Vagina (tissue), 2 donors: ENCODE measurements around the gene TSC1. TPM values are rescaled to one million over a fixed set of nuclear protein-coding genes. Genes with fewer than 3 reads are reported as not detected.

Experiments
- DNase-seq, 2 donors: peaks; one replicate each; pipeline ENCODE4 v3.0.0-alpha.2; 2017; ENCODE audit errors: extremely low spot score in 2 of 2
- H3K27ac ChIP-seq: fragments of 200-600 bp; sonication (generic); one replicate; pipeline ENCODE4 v1.5.1; 2019
- H3K27me3 ChIP-seq: fragments of 200-600 bp; sonication (generic); one replicate; pipeline ENCODE4 v1.5.1; 2019
- H3K36me3 ChIP-seq, 2 donors: fragments of 200-600 bp; sonication (generic); one replicate each; pipeline ENCODE4 v1.5.1; 2017 to 2019
- H3K4me1 ChIP-seq: fragments of 200-600 bp; sonication (generic); one replicate; pipeline ENCODE4 v1.5.1; 2019
- H3K4me3 ChIP-seq, 2 donors: fragments of 200-600 bp; sonication (generic); 1 replicate in 1 of 2; 2 replicates in 1 of 2; pipeline ENCODE4 v1.5.1; 2016 to 2019
- H3K9me3 ChIP-seq: fragments of 200-600 bp; sonication (generic); one replicate; pipeline ENCODE4 v1.5.1; 2019
- CTCF ChIP-seq, 3 experiments: fragments of 450-650 bp in 2 of 3; fragments of 200-600 bp in 1 of 3; sonication (generic) in 1 of 3; IDR thresholded peaks; one replicate each; pipeline ENCODE4 v1.5.1; 2017 to 2019; ENCODE audit warnings: antibody characterized with exemption in 3 of 3, mild to moderate bottlenecking in 2 of 3, moderate library complexity in 2 of 3
- POLR2A ChIP-seq, 2 donors: fragments of 450-650 bp; IDR thresholded peaks; one replicate each; pipeline ENCODE4 v1.6.1; 2017; ENCODE audit warnings: antibody characterized with exemption in 2 of 2, mild to moderate bottlenecking in 2 of 2, moderate library complexity in 2 of 2
- POLR2AphosphoS5 ChIP-seq, 2 donors: sonication (generic); formaldehyde crosslinking; IDR thresholded peaks; one replicate each; pipeline ENCODE4 v1.9.0; 2017; ENCODE audit warnings: antibody characterized with exemption in 2 of 2, mild to moderate bottlenecking in 2 of 2, low read depth in 1 of 2; ENCODE audit not compliant: insufficient read depth in 1 of 2
- intact Hi-C: fragments of 100-400 bp; cut with DNase I; formaldehyde crosslinking; loops from one replicate; pipeline ENCODE4 v1.15.1; 2023
- total RNA-seq: library from RNA; depleted of rRNA; stranded (reverse); fragments of >200 nt; gene quantifications from one replicate; pipeline ENCODE4 v1.2.3, GENCODE V29; 2016

TSC1 gene
- total RNA-seq, 1 donor from 2014 or later, result 56.2 TPM

- Histone ChIP-seq H3K27ac (no peak overlapping the region), H3K4me1 (no peaks in the 10 kb centered on the region), H3K4me3 (no peak overlapping the region), H3K9me3 (no peaks in the 10 kb centered on the region), H3K27me3 (no peaks in the 10 kb centered on the region), H3K36me3 (no peaks in the 10 kb centered on the region)
- DNase-seq, result no peak
- intact Hi-C loops, result no loop called here
- TF ChIP-seq CTCF (IDR thresholded peaks at IDR 0.05) (no peak), POLR2A (IDR thresholded peaks at IDR 0.05) (no peak), POLR2AphosphoS5 (IDR thresholded peaks at IDR 0.05; ENCODE audit: insufficient read depth in 1 of 2, low read depth in 1 of 2) (no peak)
Observed at GRCh38 chr9:132986114-132986513, 41.7 kb upstream of the TSC1 start.

GRCh38 chr9:132985489-132985888 lies 41.1 kb upstream of the TSC1 start:
- no peaks in the 10 kb centered on the region for H3K27me3 ChIP-seq
- no peak for TF ChIP-seq POLR2AphosphoS5 (IDR thresholded peaks at IDR 0.05; ENCODE audit: insufficient read depth in 1 of 2, low read depth in 1 of 2)

GRCh38 chr9:132985071-132985350 lies 40.6 kb upstream of the TSC1 start:
- no peaks in the 10 kb centered on the region for H3K36me3 ChIP-seq
- no peak for DNase-seq
- no peaks in the 10 kb centered on the region for H3K4me1 ChIP-seq
- TF ChIP-seq CTCF (IDR thresholded peaks at IDR 0.05) (no peak), POLR2A (IDR thresholded peaks at IDR 0.05) (no peak), POLR2AphosphoS5 (IDR thresholded peaks at IDR 0.05; ENCODE audit: insufficient read depth in 1 of 2, low read depth in 1 of 2) (no peak)
- H3K27me3 ChIP-seq, result no peaks in the 10 kb centered on the region
- H3K27ac ChIP-seq, result no peak overlapping the region
- intact Hi-C loops, result no loop called here
- H3K4me3 ChIP-seq, result no peak overlapping the region
- H3K9me3 ChIP-seq, result no peaks in the 10 kb centered on the region

More at GRCh38 chr9:132985489-132985888, 41.1 kb upstream of the TSC1 start:
- intact Hi-C loops, result no loop called here
- Histone ChIP-seq H3K4me3 (no peak overlapping the region), H3K9me3 (no peaks in the 10 kb centered on the region), H3K36me3 (no peaks in the 10 kb centered on the region), H3K27ac (no peak overlapping the region), H3K4me1 (no peaks in the 10 kb centered on the region)
- DNase-seq, result no peak

GRCh38 chr9:132984202-132985070 lies 40.0 kb upstream of the TSC1 start:
- Histone ChIP-seq H3K27ac (no peak overlapping the region), H3K4me3 (no peak overlapping the region), H3K36me3 (no peaks in the 10 kb centered on the region), H3K27me3 (no peaks in the 10 kb centered on the region), H3K9me3 (no peaks in the 10 kb centered on the region), H3K4me1 (no peaks in the 10 kb centered on the region)
- TF ChIP-seq POLR2AphosphoS5 (IDR thresholded peaks at IDR 0.05; ENCODE audit: insufficient read depth in 1 of 2, low read depth in 1 of 2), result no peak
- TF ChIP-seq POLR2A (IDR thresholded peaks at IDR 0.05), result no peak
- TF ChIP-seq CTCF (IDR thresholded peaks at IDR 0.05), result no peak
- DNase-seq, result no peak
- intact Hi-C loops, result no loop called here

GRCh38 chr9:132983491-132984201 lies 39.2 kb upstream of the TSC1 start:
- Histone ChIP-seq H3K9me3 (no peaks in the 10 kb centered on the region), H3K36me3 (no peaks in the 10 kb centered on the region), H3K4me3 (no peak overlapping the region), H3K27ac (no peak overlapping the region), H3K4me1 (no peaks in the 10 kb centered on the region), H3K27me3 (no peaks in the 10 kb centered on the region)
- no peak for TF ChIP-seq POLR2A (IDR thresholded peaks at IDR 0.05)
- no peak for TF ChIP-seq POLR2AphosphoS5 (IDR thresholded peaks at IDR 0.05; ENCODE audit: insufficient read depth in 1 of 2, low read depth in 1 of 2)
- no peak for TF ChIP-seq CTCF (IDR thresholded peaks at IDR 0.05)
- no peak for DNase-seq
- intact Hi-C loops, result no loop called here
